GM15510 (cell line): ENCODE data around the gene SURF2.

ENCODE experiments used
- POLR2A ChIP-seq: IDR thresholded peaks from 3 replicates; pipeline ENCODE4 v1.6.1; 2011; ENCODE audit warnings: borderline replicate concordance; ENCODE audit not compliant: insufficient read length; ENCODE audit errors: extremely low read depth

SURF2 gene

DNA sequence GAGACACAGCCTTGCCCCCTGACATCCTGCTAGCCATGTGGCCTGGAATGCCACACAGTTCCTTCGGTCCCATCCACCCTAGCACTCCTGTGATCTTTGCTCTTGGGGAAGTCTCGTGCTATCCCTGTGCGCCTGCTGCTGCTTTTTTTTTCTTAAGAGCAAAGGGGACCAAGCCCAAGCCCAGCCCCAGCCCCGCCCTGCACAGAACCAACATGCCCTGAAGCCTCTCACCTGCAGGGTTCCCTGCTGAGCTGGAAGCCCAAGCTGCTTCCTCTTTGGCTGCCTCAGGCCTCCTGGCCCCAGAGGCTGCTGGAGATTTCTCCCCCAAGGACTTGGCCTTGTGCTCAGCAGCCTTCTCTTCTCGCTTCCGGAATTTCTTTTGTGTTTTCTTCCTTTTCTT is 22.2 kb upstream of the SURF2 start:
- no peak for TF ChIP-seq POLR2A

DNA sequence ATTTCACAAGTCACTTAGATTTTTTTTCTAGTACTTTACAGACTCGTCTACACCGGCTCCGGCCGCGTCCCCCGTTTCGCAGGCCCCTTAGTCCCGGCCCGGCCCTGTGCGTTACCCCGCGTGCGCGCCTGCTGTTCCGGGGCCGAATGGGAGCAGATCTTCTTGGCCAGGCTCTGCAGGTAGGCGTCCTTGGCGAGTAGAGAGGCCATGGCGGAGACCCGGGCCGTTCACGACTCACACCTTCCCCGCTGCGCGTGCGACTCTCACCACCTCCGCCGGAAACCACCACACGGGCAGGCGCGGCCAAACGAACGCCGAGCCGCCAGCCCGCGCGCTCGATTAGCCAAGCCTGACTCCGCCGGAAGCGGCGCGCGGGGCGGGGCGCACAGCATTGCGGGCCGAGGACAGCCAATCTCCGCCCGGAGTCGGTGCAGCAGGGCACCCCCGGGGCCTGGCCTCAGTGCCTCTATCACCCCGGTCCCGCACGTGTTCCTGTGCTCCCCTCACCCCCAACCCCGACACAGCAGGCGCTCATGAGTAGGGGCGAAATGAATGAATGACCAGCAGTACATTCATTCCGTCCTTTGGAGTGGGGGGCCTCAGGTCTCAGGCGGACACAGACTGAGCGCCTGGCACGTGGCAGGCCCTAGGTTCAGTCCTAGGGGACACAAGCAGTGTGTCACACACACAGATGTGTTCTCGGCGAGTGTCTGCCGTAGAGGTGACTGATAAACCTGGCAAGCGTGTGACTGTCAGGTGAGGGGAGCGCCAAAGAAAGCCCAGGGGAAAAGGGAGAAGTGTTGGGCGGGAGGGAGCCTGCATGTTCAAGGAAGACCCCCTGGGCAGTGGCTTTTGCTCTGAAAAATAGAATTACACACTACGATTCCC is 20.2 kb upstream of the SURF2 start, which contains the start of gene SURF6:
SURF6 (minus strand) TSS at position 265 of the 888 bp plus-strand sequence; CDS start at position 209, 56 bp downstream.
- peak; percentile 80 for TF ChIP-seq POLR2A

DNA sequence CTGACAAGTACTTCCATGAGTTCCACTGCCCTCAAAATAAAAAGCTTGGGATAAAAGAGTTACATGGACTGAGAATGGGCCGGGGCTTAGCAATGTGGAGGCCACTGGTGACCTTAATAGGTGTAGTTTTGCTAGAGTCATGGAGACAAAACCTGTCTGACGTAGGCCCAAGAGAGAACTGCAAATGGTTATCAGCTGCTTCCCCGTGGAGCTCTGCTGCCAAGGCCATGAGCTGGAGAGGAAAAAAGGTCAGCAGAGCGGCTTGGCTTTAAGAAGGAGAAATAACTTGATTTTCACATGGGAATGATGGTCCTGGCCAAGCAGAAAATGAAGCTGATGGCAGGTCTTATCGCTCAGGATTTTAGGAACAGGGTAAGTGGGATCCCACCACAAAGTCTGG is 16.7 kb upstream of the SURF2 start:
- TF ChIP-seq POLR2A, result no peak

DNA sequence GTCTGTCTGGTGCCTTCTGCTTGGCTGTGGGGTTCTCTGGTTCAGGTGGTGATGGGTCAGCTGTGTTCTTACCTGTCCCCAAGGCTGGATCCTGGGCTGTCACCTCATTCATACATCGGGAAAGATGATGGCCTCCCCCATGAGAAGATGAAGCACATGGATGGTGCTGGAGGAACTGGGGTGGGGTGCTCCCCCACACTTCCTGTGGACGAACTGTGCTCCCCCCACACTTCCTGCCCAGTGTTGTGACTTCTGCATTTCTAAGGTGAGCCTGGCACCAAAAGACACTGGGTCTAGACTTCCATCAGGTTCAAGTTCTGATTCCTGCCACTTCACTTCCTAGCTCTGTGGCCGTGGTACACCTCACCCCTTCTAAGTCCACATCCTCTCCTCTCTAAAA is 16.1 kb upstream of the SURF2 start:
- TF ChIP-seq POLR2A, result no peak

- TF ChIP-seq POLR2A, result no peak
These were observed 15.4 kb upstream of the SURF2 start for GRCh38 chr9:133340916-133341315.

- no peak for TF ChIP-seq POLR2A
These were observed 14.8 kb upstream of the SURF2 start for GRCh38 chr9:133341369-133342068.

DNA sequence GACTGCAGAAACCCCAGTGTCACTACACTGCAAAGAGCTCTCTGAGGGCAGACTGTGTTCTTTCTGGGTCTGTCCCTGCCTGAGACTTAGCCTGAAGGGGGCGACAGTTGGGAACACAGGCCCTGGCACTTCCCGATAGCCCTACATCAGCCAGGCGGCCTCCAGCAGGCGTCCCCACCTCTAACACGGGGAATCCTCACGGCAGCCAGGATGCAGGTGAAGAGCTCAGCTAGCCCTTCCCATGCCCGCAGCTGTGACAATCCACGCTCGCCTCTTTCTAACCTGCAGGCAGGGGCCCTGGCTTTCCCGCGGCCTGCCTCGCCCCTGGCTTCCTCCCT is 14.3 kb upstream of the SURF2 start:
- TF ChIP-seq POLR2A, result no peak

- TF ChIP-seq POLR2A, result no peak
These were observed 13.8 kb upstream of the SURF2 start for GRCh38 chr9:133342570-133342969.

DNA sequence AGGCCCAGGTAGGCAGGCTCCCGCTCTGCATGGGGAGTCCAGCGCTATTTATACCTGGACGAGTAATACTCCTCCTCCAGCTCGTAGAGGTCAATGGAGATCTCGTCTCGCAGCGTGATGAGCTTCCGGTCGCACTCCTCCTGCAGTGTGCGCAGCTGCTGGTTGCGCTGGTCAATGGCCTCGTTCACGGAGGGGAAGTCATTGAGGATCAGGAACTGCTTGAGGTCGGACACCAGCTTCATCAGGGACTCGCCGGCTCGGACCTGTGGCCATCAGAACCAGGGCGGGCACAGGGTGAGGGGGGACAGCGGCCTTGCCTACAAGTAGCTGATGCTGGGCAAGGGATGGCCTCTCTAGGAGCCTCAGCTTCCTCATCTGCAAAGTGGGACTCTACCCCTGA is 12.3 kb upstream of the SURF2 start:
- no peak for TF ChIP-seq POLR2A

GRCh38 chr9:133344979-133345378 is 11.4 kb upstream of the SURF2 start:
- no peak for TF ChIP-seq POLR2A

GRCh38 chr9:133345596-133345995 is 10.8 kb upstream of the SURF2 start:
- no peak for TF ChIP-seq POLR2A

DNA sequence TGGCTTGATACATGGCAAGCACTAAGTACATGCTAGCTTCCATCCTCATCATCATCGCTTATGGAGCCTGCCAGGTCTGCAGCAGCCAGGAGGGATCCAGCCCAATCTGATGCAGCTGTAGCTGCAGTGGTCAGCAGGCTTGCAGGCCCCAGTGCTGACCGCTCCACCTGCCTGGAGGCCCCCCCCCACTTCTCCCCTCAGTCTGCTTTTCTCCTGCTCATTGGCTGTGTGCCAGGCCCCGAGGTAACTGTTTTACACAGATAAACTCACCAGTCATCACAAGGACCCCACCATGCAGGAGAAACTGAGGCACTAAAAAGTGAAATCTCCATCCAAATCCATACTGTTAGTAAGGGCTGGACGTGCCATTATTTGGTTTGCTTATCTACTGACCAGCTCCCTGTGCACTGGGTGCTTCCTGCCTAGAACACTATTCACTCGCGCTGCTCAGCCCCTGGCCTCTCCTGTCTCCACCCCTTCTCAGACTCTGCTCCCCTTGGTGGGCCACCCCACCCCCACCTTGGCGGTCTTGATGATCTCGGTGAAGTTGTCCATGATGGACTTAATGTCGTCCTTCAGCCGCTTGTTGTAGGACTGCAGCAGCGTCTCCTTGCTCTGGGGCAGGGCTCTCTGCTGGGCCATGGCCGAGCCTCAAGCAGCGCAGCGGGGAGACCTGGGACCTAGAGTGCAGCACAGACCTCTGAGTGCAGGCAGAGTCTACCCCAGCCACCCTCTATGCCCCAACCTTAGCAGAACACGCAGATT is 10.1 kb upstream of the SURF2 start:
- no peak for TF ChIP-seq POLR2A

DNA sequence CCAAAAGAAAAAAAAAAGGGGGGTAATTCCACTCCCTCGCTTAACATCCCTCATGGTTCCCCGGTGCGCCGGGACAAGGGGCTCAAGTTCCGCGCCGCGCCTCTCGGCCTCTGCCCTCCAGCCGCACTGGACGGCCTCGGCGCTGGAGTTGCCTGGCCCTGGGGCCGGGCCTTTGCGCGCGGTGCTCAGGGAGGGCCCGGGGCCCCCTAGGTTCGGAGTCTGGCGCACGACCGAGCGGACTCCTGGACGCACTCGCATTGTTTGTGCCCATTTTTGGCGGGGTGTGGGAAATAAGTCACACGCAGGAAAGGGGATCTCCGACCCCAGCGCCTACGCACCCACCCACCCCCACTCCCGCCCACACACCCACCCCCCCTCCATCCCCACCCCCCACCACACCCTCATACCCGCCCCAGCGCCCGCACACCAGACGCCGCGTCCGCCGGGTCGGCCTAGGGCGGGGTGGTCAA is 8.8 kb upstream of the SURF2 start:
- no peak for TF ChIP-seq POLR2A

GRCh38 chr9:133347985-133348717 is 8.2 kb upstream of the SURF2 start, which contains the start of the genes MED22 and RPL7A:
Gene MED22, minus strand, starts transcription at chr9:133348131. Its CDS starts 1,469 bp downstream, at chr9:133346662.
Gene RPL7A, plus strand, starts transcription at chr9:133348218. Its CDS starts 26 bp downstream, at chr9:133348244.
- TF ChIP-seq POLR2A, result peak; percentile 99
